ENCODE data around the gene KRT3. TPM values are rescaled to one million over a fixed set of nuclear protein-coding genes. Genes with fewer than 3 reads are reported as not detected.

Gene KRT3
- total RNA-seq, 1 experiment from 2014 or later = not detected

DNA sequence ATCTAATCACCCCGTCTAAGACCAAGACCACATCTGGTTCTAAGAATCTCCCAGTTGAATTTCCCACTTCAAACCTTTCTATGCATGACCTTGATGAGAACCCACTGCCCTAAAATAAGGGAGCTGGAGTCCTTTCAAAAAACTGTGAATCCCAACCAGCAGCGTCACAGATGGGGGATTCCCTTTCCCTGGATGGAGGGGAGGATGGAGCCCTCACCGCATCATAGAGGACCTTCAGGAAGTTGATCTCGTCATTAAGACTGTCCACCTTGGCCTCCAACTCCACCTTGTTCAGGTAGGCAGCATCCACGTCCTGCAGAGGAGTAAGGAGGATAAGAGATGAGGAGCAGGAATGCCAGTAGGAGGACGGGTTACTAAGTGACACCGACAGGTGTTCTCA lies 13.2 kb upstream of the KRT3 start (continued):
- no peak for TF ChIP-seq E2F1 (CRISPR knock-in tag; IDR thresholded peaks at IDR 0.05)
- no peak for TF ChIP-seq AR (CRISPR knock-in tag; IDR thresholded peaks at IDR 0.05)
- TF ChIP-seq KAT7 (CRISPR knock-in tag; IDR thresholded peaks at IDR 0.05; ENCODE audit: borderline replicate concordance) = no peak

- DNase-seq (ENCODE audit: low spot score) = no peak
- Mint-ChIP-seq H3K27me3 (ENCODE audit: low read depth) (peaks cover 2% of the 10 kb centered on the region; the same call in 1 of the 2 replicates), H3K4me3 (no peak overlapping the region), H3K36me3 (no peaks in the 10 kb centered on the region), H3K9me3 (no peaks in the 10 kb centered on the region), H3K27ac (no peak overlapping the region), H3K4me1 (peaks cover 22% of the 10 kb centered on the region)
- TF ChIP-seq NR2C2 (CRISPR knock-in tag; IDR thresholded peaks at IDR 0.05) (no peak), MXD4 (CRISPR knock-in tag; IDR thresholded peaks at IDR 0.05; ENCODE audit: borderline replicate concordance) (no peak), ZNF121 (CRISPR knock-in tag; IDR thresholded peaks at IDR 0.05) (no peak), RORB (CRISPR knock-in tag; IDR thresholded peaks at IDR 0.05) (no peak), ZNF263 (CRISPR knock-in tag; IDR thresholded peaks at IDR 0.05; ENCODE audit: low read depth) (no peak), TEAD1 (CRISPR knock-in tag; IDR thresholded peaks at IDR 0.05) (no peak), JAZF1 (CRISPR knock-in tag; IDR thresholded peaks at IDR 0.05) (no peak), NFE2L1 (CRISPR knock-in tag; IDR thresholded peaks at IDR 0.05) (no peak), OVOL2 (CRISPR knock-in tag; IDR thresholded peaks at IDR 0.05; ENCODE audit: borderline replicate concordance) (no peak), CDX4 (CRISPR knock-in tag; IDR thresholded peaks at IDR 0.05; ENCODE audit: borderline replicate concordance) (no peak), ESRRA (CRISPR knock-in tag; IDR thresholded peaks at IDR 0.05; ENCODE audit: borderline replicate concordance) (no peak), ELF4 (CRISPR knock-in tag; IDR thresholded peaks at IDR 0.05; ENCODE audit: low read depth) (no peak), NFATC4 (CRISPR knock-in tag; IDR thresholded peaks at IDR 0.05) (no peak), ZNF138 (CRISPR knock-in tag; conservative IDR thresholded peaks at IDR 0.05) (no peak), MAX (CRISPR knock-in tag; IDR thresholded peaks at IDR 0.05) (no peak), ZNF396 (CRISPR knock-in tag; IDR thresholded peaks at IDR 0.05; ENCODE audit: borderline replicate concordance) (no peak), FOXJ3 (CRISPR knock-in tag; IDR thresholded peaks at IDR 0.05; ENCODE audit: borderline replicate concordance) (no peak)
- TF ChIP-seq, protein P1, sequence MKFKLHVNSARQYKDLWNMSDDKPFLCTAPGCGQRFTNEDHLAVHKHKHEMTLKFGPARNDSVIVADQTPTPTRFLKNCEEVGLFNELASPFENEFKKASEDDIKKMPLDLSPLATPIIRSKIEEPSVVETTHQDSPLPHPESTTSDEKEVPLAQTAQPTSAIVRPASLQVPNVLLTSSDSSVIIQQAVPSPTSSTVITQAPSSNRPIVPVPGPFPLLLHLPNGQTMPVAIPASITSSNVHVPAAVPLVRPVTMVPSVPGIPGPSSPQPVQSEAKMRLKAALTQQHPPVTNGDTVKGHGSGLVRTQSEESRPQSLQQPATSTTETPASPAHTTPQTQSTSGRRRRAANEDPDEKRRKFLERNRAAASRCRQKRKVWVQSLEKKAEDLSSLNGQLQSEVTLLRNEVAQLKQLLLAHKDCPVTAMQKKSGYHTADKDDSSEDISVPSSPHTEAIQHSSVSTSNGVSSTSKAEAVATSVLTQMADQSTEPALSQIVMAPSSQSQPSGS (CRISPR knock-in tag; IDR thresholded peaks at IDR 0.05; ENCODE audit: borderline replicate concordance, low read depth) = no peak
- TF ChIP-seq, protein P2, sequence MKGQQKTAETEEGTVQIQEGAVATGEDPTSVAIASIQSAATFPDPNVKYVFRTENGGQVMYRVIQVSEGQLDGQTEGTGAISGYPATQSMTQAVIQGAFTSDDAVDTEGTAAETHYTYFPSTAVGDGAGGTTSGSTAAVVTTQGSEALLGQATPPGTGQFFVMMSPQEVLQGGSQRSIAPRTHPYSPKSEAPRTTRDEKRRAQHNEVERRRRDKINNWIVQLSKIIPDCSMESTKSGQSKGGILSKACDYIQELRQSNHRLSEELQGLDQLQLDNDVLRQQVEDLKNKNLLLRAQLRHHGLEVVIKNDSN (CRISPR knock-in tag; IDR thresholded peaks at IDR 0.05) = no peak
- TF ChIP-seq, protein P3, sequence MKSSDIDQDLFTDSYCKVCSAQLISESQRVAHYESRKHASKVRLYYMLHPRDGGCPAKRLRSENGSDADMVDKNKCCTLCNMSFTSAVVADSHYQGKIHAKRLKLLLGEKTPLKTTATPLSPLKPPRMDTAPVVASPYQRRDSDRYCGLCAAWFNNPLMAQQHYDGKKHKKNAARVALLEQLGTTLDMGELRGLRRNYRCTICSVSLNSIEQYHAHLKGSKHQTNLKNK (CRISPR knock-in tag; IDR thresholded peaks at IDR 0.05) = no peak
- ATAC-seq = no peak
- ChIA-PET CTCF (interaction anchor here (1.9 kb wide), 1 partner anchor 62 kb away, joined by 13 read pairs; no protein-coding TSS in a partner anchor), POLR2A (no interaction called here)
Measured at GRCh38 chr12:52808573-52809160, 12.8 kb upstream of the KRT3 start.

All from WTC11 (cell line).